Endometrial microvascular endothelial cells (primary cell): ENCODE data around the gene ROR2. TPM values are rescaled to one million over a fixed set of nuclear protein-coding genes. Genes with fewer than 3 reads are reported as not detected.

Source experiments
- in situ Hi-C: cut with HindIII; loops from 2 replicates; pipeline ENCODE4 v1.10.0; 2017; ENCODE audit warnings: low sequenced_read_pairs, low pct_unique_long_range_greater_than_20kb; ENCODE audit errors: inconsistent ontology term
- total RNA-seq: library from RNA; depleted of rRNA; stranded (reverse); fragments of >200 nt; gene quantifications from one replicate; pipeline ENCODE4 v1.2.3, GENCODE V29; 2015; ENCODE audit errors: inconsistent ontology term

ROR2 gene
- total RNA-seq, 1 donor from 2014 or later = 0.09 TPM

DNA sequence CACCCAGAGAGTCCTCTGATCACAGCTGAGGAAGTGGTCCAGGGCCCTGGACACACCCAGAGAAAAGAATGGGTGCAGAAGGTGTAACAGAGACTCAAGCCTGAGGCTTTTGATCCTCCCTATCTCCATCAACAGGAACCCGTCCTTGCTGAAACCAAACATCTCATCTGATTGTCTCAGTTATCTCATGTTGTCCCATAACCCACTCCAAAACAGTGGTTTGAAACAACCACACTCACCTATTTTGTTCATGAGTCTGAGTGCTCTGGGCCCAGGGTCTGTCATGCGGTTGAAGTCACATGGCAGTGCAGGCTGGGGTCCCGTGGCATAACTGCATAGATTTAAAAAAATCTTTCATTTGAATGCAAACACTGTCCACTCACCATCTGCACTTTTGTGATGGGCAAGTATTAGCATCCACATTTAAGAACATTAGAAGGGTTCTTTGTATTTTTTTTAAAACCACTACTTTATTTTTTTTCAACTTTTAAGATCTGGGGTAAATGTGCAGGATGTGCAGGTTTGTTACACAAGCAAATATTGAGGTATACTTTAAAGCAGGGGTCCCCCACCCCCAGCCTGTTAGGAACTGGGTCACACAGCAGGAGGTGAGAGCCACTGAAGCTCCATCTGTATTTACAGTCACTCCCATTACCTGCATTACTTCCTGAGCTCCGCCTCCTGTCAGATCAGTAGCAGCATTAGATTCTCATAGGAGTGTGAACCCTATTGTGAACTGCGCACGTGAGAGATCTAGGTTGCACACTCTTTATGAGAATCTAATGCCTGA, 255.8 kb downstream of the ROR2 start:
- in situ Hi-C loops = no loop called here

DNA sequence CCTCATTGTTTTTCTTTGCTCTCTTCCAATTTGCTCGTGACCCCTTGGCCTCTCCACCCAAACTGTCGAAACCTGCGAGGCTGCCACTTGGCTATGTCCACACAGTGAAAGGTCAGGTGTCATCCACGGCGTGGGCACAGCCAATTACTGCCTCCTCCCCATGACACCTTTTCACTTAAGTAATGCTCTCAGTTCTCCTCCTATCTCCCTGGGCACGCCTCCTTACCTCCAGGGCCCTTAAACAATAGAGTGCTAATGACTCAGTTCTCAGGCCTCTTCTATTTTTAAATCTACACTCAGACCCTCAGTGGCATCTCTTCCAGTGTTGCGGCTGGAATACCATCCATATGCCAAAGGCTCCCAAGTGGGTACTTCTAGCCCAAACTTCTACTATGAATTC, 256.8 kb downstream of the ROR2 start:
- in situ Hi-C loops = no loop called here

DNA sequence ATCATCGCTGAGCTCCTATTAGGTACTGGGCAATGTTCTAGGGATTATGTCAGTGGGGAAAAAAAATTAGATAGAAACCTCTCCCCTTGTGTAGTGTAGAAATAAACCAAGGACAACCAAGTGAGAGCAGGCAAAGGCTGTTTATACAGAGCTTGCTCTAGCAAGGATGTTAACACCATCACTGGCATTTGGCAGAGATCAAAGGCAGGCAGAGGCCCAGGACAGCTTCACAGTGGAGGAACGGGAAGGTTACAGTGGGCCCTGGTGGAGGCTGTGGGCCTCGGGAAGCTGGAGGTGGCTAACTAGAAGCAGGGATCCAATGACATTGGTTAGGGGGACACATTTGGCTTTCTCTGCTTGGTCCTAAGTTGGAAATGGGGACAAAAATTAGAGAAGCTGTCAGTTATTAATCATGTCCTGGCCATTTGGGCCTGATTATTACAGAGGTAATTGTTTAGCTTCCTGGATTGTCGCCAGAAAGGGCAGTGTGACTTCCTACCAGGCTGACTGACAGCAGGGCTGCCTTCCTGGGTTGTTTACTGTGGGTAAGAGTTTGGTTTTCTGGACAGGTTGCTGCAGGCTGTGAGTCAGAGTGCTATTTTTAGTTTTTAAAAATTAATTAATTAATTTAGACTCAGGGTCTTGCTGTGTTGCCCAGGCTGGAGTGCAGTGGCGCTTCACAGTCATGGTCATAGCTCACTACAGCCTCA, 259.3 kb downstream of the ROR2 start:
- in situ Hi-C loops = no loop called here

DNA sequence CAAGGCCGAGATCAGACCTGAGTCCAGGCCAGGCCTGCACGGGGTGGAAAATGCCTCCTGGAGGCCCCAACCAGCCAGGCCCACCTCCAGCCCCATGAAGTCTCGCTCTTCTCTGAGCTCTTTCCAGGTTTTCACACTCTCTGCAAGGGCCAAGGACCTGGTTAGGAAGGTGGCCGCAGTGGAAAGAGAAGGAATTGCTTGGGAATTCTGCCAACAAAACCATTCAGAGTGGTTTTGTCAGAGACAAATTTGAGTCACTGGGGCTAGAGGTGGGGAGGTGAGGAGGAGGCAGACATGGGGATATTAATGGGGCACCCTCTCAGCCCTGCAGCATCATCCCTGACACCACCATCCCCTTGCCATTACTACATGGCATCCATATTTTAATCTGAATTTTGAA, 261.0 kb downstream of the ROR2 start:
- in situ Hi-C loops = no loop called here

DNA sequence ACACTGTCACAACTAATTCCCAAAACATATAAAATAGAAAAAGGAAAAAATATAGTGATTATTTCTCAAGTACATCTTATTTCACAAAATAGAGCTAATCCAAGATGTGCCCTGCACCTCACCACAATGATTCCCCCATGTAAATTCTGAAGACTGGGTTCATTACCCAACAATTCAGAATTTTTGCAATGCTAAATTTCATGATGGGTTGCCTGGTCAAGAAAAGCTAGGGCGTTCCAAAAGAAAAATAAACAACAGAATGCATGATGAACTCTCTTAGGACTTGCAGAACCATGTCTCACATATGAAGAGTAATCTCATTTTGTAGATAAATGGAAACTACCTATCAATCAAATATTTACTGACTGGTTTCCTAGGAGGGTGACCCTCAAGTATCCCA, 266.8 kb downstream of the ROR2 start:
- in situ Hi-C loops = no loop called here

DNA sequence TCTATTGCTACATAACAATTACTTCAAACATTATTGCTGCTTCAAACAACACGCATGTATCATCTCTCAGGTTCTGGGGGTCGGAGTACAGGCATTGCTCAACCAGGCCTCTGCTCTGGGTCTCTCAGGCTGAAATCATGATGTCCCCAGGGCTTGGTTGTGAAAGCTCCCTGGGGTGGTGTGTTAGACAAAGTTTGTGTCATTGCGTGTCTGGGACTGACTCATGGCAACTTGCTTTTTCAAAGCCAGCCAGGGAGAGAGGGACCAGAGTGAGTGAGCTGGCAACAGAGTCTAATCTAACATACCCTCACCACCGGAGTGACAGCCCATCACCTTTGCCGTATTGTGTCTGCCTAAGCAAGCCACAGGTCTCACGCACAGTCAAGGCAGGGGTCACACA, 267.2 kb downstream of the ROR2 start:
- in situ Hi-C loops = no loop called here

DNA sequence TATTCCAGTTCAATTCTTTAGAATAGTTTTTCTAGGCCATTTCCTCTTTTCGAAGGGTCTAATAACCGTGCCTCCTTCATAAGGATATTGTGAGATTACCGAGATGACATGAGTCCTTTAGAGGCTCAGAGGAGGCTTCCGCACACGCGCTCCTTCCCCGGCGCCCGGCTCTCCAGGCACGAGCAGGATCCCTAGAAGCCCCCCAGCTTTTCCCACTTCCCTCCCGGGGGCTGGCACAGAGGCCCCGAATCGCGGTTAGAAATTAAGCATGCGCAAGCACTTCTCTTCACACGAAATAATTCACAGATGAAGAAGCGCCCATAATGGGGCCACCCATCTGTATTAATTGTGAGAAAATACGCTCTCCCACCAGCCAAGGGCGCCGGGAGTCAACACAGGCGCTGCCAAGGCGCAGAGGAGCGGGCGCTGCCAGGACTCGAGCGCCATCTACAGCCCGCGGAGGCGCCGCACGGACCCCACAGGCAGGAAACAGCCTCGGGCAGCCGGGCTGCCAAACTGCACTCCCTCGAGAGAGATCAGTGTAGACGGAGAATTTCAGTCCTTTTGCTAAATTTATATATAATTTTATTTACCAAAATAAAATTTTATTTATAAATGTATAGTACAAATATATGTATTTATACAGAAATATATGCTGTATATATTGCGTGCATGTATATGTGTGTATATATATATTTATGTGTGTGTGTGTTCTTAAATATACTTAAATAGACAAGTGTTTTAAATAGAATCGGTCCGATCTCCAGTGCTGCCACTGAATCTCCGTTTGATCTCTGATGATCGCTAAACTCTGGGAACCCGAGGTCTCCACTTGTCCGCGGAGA, 268.3 kb downstream of the ROR2 start:
- in situ Hi-C loops = no loop called here

DNA sequence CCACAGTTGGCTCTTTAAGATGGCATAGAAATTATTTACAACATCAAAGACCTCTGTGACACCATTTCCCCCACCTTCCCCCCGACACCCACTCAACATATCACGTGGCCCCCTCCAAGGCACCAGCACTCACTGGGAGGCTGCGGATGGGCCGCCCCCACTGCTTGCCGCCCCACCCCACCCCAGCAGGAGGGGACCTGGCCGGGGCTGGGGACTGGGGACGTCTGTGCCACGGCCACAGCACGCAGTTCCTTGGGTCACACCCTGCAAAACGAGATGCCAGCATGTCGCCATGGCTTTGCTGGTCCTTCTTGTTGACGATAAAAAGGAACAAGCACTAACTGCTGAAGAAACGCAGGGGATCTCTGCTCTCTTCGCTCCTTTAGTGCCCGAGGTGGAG, 269.0 kb downstream of the ROR2 start:
- in situ Hi-C loops = no loop called here

DNA sequence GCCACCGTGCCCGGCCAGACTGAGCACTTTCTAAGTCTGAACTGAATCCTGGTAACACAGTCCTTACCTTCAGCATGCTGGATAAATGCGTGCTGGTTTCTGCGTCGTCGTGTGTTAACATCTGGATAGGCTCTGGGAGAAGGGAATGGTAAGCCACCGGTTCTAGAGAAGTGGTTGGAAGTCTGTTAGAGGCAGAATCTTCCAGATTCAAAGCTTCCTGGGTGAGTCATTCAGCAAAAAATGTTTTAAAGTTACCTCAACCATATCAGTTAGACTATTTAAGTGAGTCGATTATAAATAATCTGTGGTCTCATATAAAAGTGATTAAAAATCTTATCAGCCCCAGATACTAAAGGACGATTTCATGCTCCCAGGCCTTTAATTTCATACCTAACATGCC, 269.9 kb downstream of the ROR2 start:
- in situ Hi-C loops = no loop called here

DNA sequence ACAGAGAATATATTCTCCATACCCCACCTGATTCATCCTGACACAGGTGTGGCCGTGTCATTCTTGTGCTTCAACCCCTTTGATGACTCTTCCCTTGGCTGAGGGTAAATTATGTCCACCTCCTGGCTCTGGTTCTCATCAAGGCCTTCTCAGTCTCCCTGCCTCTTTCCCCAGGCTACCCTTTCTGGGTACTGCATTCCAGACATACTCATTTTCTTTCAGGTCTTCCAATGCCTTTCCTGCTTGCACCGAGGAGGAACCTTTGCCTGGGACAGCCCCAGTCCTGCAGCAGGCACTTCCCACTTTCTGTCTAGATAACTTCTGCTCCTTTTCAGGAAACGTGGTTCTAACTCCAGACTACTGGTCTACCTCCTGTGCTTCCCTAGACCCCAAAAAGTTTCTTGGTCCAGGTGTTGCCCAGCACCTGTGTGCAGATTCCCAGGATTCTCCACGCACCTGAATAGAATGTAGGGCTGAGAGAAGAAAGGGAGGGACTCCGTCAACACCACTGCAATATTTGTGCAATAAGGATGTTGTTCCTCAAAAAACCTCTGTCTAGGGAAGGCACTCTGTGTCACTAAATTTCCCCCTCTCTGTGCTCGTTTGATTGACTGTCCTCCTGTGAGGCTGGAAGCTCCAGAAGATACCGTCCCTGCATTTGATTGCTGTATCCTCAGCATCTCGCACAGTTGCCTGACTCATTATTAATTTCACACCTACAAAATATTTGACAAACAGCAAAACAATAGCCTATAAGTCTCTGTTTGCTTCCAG, 271.0 kb downstream of the ROR2 start:
- in situ Hi-C loops = no loop called here

DNA sequence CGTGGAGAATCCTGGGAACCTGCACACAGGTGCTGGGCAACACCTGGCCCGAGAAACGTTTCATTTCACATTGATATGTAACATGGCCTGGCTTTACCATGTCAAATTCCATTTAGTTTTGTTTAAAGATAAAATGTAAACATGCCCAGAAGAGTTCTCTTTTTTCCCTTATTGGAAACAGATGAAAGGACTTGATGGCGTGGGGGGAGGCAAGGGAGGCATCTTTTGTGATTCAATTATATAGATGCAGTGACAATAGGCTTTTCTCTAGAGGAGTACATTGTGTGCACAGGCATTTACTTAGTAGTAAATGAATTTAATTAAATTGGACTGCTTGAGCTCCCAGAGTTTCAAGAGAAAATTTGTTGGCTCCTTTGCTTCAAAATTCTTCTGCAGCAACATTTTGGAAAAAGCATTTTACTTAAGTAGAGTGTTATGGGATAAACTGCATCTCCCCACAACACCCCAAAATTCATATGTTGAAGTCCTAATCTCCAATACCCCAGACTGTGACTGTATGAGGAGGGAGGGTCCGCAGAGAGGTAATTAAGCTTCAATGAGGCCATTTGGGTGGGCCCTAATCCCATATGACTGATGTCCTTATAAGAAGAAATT, 272.1 kb downstream of the ROR2 start:
- in situ Hi-C loops = no loop called here

DNA sequence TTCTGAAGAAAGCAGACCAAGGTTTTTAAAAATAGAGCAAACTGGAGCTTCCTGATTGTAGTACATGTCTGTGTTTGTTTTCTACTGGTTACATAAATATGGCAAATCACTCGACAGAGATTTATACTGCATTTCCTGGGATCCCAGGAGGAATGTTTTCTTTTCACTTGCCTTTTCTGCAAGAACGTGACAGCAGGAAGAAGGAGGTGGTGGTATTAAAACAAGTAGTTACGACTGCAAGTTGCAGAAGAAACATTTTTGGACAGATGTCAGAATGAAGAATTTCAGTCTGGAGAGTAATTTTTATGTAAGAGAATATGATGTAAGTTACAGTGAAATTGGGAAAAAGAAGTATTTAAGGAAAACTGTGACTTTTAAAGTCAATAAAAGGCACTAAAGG, 272.7 kb downstream of the ROR2 start:
- in situ Hi-C loops = no loop called here

DNA sequence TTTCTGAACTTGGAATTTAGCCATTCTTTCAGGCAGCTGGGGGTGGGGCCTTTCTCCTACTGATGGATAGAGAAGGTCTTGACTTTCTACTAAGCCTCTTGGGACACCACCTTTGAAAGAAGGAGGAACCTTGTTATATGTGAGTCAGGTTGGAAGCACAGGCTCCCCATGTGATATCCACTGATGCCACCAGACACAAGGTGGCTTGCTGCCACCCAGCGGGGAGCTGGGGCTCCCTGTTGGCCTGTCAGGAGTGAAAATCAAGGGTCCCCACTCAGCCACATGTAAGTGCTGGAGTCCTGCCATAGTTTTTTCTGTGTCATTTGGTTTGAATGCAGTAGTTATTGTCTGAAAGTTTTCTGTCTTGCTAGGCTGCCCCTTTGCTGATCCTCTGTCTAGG, 274.0 kb downstream of the ROR2 start:
- in situ Hi-C loops = no loop called here

DNA sequence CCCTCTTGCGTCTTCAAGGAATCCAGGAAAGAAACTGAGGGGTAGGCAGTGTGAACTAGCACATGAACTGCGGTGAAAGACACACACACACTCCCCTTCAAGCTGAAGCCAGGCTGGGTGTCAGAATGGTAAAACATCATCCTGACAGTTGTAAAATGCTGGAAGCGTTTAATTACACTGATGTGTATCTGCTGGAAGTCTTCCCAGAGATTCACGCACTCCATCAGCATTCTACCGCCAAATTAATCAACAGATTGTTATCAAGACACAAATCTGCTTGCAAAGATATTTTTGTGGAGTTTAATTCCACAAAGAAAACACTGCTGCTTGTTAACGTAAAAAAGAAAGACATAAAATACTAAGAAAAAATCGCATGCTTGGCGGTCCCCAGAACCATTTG, 285.4 kb downstream of the ROR2 start:
- in situ Hi-C loops = no loop called here

DNA sequence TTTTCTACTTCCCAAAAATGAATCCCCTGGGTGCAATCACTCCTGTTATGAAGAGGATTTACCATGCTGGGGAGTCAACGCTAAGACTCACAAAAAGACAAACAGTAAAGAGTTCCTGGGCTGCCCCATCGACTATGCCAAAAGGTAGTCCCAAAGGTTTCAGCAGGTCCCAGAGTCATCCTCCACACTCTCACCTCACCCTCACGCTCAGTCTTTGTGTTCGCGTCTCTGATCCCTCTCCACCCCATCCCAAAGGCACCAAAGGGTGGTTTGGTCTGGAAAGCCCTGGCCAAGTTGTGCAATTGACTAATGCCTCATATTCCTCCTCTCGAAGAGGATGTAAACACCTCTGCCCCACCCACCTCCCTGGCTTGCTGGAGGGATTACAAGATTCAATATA, 286.2 kb downstream of the ROR2 start:
- in situ Hi-C loops = no loop called here

DNA sequence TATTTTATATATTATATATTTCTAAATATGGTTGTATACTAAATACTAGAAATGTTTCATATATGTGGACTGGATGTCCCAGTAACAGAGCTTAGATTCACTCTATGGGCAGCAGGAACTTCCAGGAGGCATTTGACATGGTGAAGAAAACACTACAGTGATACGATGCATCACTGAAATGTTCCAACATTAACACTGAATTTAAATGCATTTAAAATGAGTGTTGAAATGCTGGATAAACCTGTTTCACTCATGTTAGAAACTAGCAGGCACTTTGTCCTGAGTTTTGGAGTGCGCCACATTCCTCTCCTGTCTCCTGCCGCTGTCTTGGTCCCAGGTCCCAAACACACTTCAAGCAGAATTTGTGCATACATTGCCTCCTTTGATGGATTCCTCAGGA, 288.6 kb downstream of the ROR2 start:
- in situ Hi-C loops = no loop called here

DNA sequence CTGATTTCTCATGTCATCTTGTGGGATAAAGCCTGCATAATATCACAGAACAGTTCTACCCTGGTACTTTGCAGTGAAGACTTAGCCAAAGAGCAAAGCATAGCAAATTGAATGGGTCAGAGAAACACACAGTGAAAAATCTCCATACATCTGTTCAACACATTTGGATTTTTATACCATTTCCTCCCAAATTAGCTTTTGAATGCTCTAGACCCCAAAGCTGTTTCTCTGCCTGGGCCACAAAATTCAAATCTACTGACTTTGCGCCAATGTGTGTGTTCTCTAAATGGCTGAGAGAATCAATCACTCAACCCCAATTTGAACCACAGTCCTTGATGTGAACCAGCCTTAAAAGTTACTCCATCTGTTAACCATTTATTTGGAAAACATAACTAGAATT, 289.5 kb downstream of the ROR2 start:
- in situ Hi-C loops = no loop called here

DNA sequence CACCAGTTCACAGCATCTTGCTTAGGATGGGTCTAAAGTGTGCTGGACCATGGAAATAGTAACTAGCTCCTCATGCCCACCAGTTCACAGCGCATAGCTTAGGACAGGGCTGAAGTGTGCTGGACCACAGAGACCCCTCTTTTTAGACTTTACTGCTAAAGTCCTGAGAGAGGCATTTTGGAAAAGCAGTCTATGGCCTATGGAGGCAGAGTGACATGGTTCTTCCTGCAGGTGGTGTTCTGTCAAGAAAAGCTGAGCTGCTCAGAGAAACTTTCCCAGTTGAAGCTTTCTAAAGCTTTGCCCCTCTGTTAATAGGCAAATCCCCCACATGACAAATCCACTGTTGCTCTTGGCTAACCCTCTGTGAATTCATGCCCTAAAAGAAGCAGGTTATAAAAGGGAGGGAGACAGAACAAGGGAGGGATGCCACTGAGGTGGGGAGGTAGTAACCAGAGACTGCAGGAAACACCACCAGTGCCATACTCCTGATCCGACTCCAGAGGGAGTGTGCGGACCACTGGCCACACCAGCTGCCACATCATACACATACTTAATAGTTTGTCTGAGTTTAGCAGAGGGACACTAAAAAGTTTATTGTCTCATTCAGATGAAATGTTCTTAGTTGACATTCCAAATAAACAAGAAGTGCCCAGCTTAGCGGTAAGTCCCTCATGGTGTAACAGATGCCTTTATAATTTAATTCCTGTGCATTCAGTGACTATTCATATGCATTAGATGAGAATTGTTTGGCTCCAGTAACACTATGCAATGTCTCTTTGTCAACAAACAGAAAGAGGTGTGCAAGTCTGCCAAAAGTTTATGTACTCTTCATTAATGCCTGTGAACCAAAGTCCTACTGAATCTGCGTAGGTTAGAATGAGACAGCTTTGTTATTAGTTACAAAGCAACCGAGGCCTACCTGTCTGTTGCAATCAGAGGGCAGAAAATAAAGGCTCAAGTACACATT, 290.2 kb downstream of the ROR2 start:
- in situ Hi-C loops = no loop called here
